Endothelial cell of umbilical vein (primary cell): ENCODE results near the gene MAP2K5.

Experiments
- EZH2 ChIP-seq: IDR thresholded peaks from 2 replicates; pipeline ENCODE4 v1.6.1; 2012; ENCODE audit warnings: borderline replicate concordance, low read depth, mild to moderate bottlenecking, moderate library complexity, low read length, inconsistent platforms; ENCODE audit not compliant: severe bottlenecking
- FOS ChIP-seq: IDR thresholded peaks from 2 replicates; pipeline ENCODE4 v1.6.1; 2011; ENCODE audit warnings: mild to moderate bottlenecking, low read length, moderate library complexity, borderline replicate concordance; ENCODE audit not compliant: insufficient read depth
- GATA2 ChIP-seq: IDR thresholded peaks from 2 replicates; pipeline ENCODE4 v1.7.0; 2011; ENCODE audit warnings: low read depth, mild to moderate bottlenecking, moderate library complexity, mixed read lengths, low read length; ENCODE audit not compliant: insufficient read length, insufficient read depth
- JUN ChIP-seq: IDR thresholded peaks from 2 replicates; pipeline ENCODE4 v1.6.1; 2011; ENCODE audit warnings: borderline replicate concordance, low read depth; ENCODE audit not compliant: insufficient read length, insufficient read depth
- MYC ChIP-seq: IDR thresholded peaks from one replicate; pipeline ENCODE4 v1.6.1; 2011; ENCODE audit warnings: mild to moderate bottlenecking, low read depth, low read length
- POLR2A ChIP-seq: IDR thresholded peaks from 2 replicates; pipeline ENCODE4 v1.6.1; 2012; ENCODE audit warnings: low read depth, mild to moderate bottlenecking, control low read depth, low read length
- POLR2AphosphoS5 ChIP-seq: IDR thresholded peaks from 2 replicates; pipeline ENCODE4 v1.6.1; 2012; ENCODE audit warnings: low read depth, mild to moderate bottlenecking, control low read depth, low read length, moderate library complexity; ENCODE audit not compliant: insufficient read depth
- TF ChIP-seq, protein P1 (sequence below), 2 donors: IDR thresholded peaks; 1 replicate in 1 of 2; 2 replicates in 1 of 2; pipeline ENCODE4 v1.5.1; 2011; ENCODE audit warnings: low read length in 2 of 2, mild to moderate bottlenecking in 2 of 2, moderate library complexity in 2 of 2, control low read depth in 1 of 2, inconsistent platforms in 1 of 2, low read depth in 1 of 2; ENCODE audit not compliant: insufficient read depth in 1 of 2; ENCODE audit errors: extremely low read depth in 1 of 2
- TF ChIP-seq, protein P2 (sequence below): IDR thresholded peaks from 2 replicates; pipeline ENCODE4 v1.6.1; 2011; ENCODE audit not compliant: insufficient read depth, insufficient read length

DNA sequence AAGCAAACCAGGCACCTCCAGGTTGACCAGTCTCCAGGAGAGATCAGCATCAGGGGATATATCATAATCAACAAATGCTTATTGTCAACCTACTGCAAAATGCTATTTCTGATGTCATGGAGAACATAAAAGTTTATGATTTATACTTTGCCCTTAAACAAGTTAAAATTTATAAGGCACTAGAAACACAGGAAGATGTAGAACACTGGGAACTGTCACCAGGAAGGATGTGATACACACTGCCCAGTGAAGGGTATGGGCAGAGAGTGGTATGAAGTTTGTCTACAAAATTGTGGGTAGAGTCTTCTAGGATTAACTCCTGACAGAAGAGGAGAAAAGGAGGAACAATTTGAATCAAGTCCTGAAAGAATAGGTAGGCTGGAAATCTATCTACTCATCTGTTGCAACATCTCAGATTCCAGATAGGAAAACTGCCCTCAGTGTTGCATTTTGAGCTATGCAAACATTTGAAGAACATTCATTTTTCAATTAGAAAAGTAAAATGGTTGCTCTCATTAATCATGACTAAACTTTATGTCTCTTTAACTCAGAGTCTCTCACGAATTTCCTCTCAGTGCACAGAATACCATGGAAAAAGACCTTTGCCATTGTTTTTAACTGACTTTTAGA, 176.9 kb downstream of the MAP2K5 start:
- no peak for TF ChIP-seq POLR2AphosphoS5
- TF ChIP-seq, protein P1, sequence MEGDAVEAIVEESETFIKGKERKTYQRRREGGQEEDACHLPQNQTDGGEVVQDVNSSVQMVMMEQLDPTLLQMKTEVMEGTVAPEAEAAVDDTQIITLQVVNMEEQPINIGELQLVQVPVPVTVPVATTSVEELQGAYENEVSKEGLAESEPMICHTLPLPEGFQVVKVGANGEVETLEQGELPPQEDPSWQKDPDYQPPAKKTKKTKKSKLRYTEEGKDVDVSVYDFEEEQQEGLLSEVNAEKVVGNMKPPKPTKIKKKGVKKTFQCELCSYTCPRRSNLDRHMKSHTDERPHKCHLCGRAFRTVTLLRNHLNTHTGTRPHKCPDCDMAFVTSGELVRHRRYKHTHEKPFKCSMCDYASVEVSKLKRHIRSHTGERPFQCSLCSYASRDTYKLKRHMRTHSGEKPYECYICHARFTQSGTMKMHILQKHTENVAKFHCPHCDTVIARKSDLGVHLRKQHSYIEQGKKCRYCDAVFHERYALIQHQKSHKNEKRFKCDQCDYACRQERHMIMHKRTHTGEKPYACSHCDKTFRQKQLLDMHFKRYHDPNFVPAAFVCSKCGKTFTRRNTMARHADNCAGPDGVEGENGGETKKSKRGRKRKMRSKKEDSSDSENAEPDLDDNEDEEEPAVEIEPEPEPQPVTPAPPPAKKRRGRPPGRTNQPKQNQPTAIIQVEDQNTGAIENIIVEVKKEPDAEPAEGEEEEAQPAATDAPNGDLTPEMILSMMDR (IDR thresholded peaks at IDR 0.05; ENCODE audit: extremely low read depth in 1 of 2, insufficient read depth in 1 of 2, low read depth in 1 of 2, low read length in 2 of 2), result no peak
- TF ChIP-seq FOS, result no peak
- TF ChIP-seq POLR2A, result no peak
- TF ChIP-seq MYC, result no peak
- TF ChIP-seq EZH2, result no peak
- TF ChIP-seq GATA2, result no peak
- TF ChIP-seq, protein P2, sequence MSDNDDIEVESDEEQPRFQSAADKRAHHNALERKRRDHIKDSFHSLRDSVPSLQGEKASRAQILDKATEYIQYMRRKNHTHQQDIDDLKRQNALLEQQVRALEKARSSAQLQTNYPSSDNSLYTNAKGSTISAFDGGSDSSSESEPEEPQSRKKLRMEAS, result no peak
- TF ChIP-seq JUN, result no peak
